HFF-Myc (cell line): ENCODE results near the gene PCNX3.
A peak's percentile ranks its signal among the peaks of the same experiment; 100 is the strongest.

Experiments used
- DNase-seq: peaks from one replicate; pipeline ENCODE4 v3.0.0-alpha.2; 2011; ENCODE audit warnings: low read depth; ENCODE audit errors: extremely low read depth
- H3K4me3 ChIP-seq: replicated peaks from 2 replicates; pipeline ENCODE4 v1.5.1; 2011; ENCODE audit warnings: low read depth, mild to moderate bottlenecking, control low read depth, low read length
- CTCF ChIP-seq: IDR thresholded peaks from 2 replicates; pipeline ENCODE4 v1.5.1; 2012; ENCODE audit warnings: mild to moderate bottlenecking, low read depth, low read length, control low read depth; ENCODE audit errors: missing control alignments

PCNX3 gene

GRCh38 chr11:65591939-65592857 is 23.4 kb upstream of the PCNX3 start:
- no peak for TF ChIP-seq CTCF
- no peak for DNase-seq
- no peak overlapping the region for H3K4me3 ChIP-seq

DNA sequence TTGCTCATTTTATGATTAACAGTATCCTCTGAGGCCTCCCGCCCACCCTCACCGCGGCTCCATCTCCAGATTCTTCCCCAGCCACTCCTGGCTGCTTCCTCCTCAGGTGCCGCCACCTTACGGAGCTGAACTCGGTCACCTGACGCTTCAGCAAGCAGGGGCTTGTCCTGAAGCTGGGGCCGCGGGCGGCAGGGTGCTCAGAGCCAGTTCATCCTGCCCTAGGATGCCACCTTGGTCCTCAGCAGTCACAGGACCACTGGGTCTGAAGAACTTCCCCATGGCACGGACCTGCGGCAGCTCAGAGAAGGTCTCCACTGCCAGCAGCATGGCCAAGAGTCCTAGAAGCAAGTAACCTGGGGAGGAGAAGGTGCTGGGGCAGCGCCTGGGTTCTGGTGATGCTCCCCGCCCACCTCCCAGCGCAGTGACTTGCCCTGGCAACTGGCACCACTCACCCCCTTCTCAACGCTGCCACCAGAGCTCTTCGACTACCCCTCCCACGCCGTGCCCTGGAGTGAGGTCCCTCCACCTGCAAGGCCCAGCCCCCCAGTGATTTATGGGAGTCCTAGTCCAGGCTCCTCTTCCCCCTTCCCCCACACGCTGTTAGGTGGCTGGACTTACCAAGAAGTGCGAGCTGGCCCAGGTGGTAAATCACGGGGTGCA is 22.6 kb upstream of the PCNX3 start:
- TF ChIP-seq CTCF = no peak
- DNase-seq = no peak
- H3K4me3 ChIP-seq = no peak overlapping the region

- no peak overlapping the region for H3K4me3 ChIP-seq
- TF ChIP-seq CTCF = peak; percentile 74
- DNase-seq = no peak
Measured at GRCh38 chr11:65593518-65594414, 21.8 kb upstream of the PCNX3 start.

DNA sequence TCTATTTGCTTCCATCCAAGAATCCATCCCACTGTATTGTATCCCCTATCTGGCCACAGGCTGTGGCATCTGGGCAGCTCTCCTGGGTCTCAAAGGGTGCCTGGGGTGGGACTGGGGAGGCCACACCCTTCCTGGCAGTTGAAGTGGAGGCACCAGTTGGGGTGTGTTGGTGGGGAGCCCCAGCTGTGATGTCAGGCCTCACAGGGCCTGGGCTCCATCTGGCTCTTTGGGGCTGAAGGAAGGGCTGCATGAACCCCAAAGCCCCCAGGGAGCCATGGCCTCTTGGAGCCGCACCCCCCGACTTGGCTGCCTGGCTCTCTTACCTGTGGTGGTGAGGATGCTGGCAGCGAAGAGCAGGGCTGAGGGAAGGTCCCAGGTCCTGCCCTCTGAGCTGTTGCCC is 20.4 kb upstream of the PCNX3 start:
- H3K4me3 ChIP-seq = no peak overlapping the region
- DNase-seq = no peak
- no peak for TF ChIP-seq CTCF

DNA sequence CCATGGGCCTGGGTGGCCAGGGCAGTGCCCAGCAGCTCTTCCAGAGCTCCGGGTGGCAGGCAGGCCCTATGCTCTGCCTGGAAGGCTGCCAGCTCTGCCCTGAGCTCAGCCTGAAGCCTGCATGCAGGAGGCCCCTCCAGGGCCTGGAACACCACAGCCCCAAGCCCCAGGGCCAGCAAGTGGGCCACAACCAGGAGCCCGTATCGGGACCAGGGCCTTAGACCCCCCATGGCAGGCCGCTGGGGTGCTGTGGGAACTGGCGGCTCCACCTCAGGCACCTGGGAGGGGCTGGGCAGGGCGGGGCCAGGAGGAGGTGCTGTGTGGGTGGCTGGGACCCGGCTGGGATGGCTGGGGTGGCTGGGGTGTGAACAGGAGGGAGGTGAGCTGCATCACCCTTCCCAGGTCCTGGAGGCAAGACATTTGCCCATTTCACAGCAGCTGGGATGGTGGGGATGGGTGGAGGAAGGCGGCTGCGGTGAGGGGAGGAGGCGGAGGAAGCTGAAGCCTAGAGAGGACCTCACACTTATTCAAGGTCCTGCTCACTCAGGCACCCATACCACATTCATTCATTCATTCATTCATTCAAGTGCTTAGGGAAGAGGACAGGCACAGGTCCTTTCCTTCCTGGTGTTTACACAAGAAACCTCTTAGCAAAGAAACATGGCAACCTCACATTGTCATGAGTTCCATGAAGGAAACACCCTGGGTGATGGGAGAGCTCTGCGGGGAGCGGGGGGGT is 19.9 kb upstream of the PCNX3 start, which contains the start of gene KCNK7:
TSS of gene KCNK7 (minus strand) at position 258 of the 739 bp plus-strand sequence. CDS start at position 230, 28 bp downstream.
- H3K4me3 ChIP-seq = no peak within 1 kb of the TSS
- no peak for TF ChIP-seq CTCF
- DNase-seq = no peak

GRCh38 chr11:65596520-65596919 is 19.1 kb upstream of the PCNX3 start:
- no peak for TF ChIP-seq CTCF
- no peak overlapping the region for H3K4me3 ChIP-seq
- no peak for DNase-seq
